ENCODE data around the gene PIM1.

The PIM1 gene

GRCh38 chr6:37155394-37156312 lies 14.3 kb upstream of the PIM1 start:
- Histone ChIP-seq H3K4me1 (ENCODE audit: low read length) (peaks cover 26% of the 10 kb centered on the region), H3K9me2 (replicated peaks; ENCODE audit: insufficient read depth, low read length) (no peaks in the 10 kb centered on the region), H3K79me2 (ENCODE audit: low read length) (no peaks in the 10 kb centered on the region), H2AFZ (ENCODE audit: low read length) (0 out of 2 replicates have a peak overlapping the region, but pooled peaks have one; percentile 9), H4K20me1 (ENCODE audit: insufficient read depth, low read length) (no peaks in the 10 kb centered on the region), H3K36me3 (replicated peaks; ENCODE audit: insufficient read depth, low read length) (no peaks in the 10 kb centered on the region), H3F3A (ENCODE audit: insufficient read depth, low read length) (peaks cover 33% of the 10 kb centered on the region), H3K4me3 (ENCODE audit: low read length) (peak overlapping the region; percentile 24; the same call in 1 of the 2 replicates), H3K27ac (ENCODE audit: low read length) (peak overlapping the region; percentile 86), H3K4me2 (ENCODE audit: low read depth, low read length) (peak overlapping the region; percentile 69), H3K9ac (ENCODE audit: low read length) (peak overlapping the region; percentile 72), H3K9me3 (replicated peaks; ENCODE audit: insufficient read depth, low read length) (no peaks in the 10 kb centered on the region), H3K27me3 (replicated peaks; ENCODE audit: insufficient read depth, low read length) (no peaks in the 10 kb centered on the region)
- TF ChIP-seq EZH2phosphoT487 (IDR thresholded peaks at IDR 0.05; ENCODE audit: low read length), result no peak
- TF ChIP-seq EZH2 (optimal IDR thresholded peaks at IDR 0.05; ENCODE audit: low read depth, low read length), result no peak
- TF ChIP-seq, protein P1, sequence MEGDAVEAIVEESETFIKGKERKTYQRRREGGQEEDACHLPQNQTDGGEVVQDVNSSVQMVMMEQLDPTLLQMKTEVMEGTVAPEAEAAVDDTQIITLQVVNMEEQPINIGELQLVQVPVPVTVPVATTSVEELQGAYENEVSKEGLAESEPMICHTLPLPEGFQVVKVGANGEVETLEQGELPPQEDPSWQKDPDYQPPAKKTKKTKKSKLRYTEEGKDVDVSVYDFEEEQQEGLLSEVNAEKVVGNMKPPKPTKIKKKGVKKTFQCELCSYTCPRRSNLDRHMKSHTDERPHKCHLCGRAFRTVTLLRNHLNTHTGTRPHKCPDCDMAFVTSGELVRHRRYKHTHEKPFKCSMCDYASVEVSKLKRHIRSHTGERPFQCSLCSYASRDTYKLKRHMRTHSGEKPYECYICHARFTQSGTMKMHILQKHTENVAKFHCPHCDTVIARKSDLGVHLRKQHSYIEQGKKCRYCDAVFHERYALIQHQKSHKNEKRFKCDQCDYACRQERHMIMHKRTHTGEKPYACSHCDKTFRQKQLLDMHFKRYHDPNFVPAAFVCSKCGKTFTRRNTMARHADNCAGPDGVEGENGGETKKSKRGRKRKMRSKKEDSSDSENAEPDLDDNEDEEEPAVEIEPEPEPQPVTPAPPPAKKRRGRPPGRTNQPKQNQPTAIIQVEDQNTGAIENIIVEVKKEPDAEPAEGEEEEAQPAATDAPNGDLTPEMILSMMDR (IDR thresholded peaks at IDR 0.05; ENCODE audit: low read length), result no peak
- peak; percentile 98 for DNase-seq

DNA sequence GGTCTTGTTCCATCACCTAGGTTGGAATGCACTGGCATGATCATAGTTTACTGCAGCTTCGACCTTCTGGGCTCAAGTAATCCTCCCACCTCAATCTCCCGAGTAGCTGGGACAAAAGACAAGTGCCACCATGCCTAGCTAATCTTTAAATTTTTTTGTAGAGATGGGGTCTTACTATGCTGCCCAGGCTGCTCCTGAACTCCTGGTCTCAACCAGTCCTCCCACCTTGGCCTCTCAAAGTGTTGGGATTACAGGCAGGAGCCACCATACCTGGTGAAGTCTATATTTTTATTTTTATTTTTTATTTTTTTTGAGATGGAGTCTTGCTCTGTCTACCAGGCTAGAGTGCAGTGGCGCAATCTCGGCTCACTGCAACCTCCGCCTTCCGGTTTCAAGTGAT lies 11.4 kb upstream of the PIM1 start:
- Histone ChIP-seq H3K9me2 (replicated peaks; ENCODE audit: insufficient read depth, low read length) (no peaks in the 10 kb centered on the region), H3K79me2 (ENCODE audit: low read length) (no peaks in the 10 kb centered on the region), H3K9me3 (replicated peaks; ENCODE audit: insufficient read depth, low read length) (no peaks in the 10 kb centered on the region), H3K4me1 (ENCODE audit: low read length) (peaks cover 35% of the 10 kb centered on the region), H4K20me1 (ENCODE audit: insufficient read depth, low read length) (no peaks in the 10 kb centered on the region), H2AFZ (ENCODE audit: low read length) (no peak overlapping the region), H3K4me3 (ENCODE audit: low read length) (no peak overlapping the region), H3F3A (ENCODE audit: insufficient read depth, low read length) (peaks cover 37% of the 10 kb centered on the region), H3K4me2 (ENCODE audit: low read depth, low read length) (no peak overlapping the region), H3K36me3 (replicated peaks; ENCODE audit: insufficient read depth, low read length) (no peaks in the 10 kb centered on the region), H3K27ac (ENCODE audit: low read length) (no peak overlapping the region), H3K9ac (ENCODE audit: low read length) (no peak overlapping the region), H3K27me3 (replicated peaks; ENCODE audit: insufficient read depth, low read length) (no peaks in the 10 kb centered on the region)
- no peak for DNase-seq
- TF ChIP-seq, protein P1 (IDR thresholded peaks at IDR 0.05; ENCODE audit: low read length), result no peak
- TF ChIP-seq EZH2phosphoT487 (IDR thresholded peaks at IDR 0.05; ENCODE audit: low read length) (no peak), EZH2 (optimal IDR thresholded peaks at IDR 0.05; ENCODE audit: low read depth, low read length) (no peak)

DNA sequence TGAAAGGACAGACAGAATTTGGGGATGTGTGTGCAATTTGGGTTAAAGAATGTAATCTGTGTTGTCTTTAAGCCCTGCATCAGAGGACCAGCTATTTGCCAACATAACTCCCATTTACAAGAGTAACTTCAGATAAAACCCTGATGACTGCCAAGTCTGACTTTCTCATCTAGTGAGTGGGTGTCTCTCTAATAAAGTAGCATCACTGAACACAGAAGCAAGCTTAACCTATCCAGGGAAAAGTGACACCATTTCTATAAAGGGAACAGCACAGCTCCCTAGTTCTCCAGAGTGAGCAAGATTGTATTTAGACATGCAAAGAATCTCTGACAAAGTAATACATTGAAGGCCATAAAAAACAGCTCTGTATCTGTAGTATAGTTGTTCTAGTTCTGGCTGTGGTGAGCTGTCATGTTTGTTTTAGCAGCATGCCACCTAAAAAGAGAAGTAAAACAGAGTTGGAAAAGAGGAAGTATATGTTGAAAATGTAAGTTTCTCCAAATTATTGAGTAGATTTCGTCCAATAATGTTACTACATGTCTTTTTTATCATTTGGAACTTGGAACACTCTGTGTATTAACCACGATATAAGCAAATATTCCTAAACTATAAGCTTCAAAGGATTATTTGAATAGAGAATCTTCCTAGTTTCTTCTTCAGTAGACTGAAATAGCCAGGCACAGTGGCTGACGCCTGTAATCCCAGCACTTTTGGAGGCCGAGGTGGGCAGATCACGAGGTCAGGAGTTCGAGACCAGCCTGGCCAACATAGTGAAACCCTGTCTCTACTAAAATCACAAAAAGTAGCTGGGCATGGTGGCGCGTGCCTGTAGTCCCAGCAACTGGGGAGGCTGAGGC lies 8.8 kb upstream of the PIM1 start:
- Histone ChIP-seq H3K27ac (ENCODE audit: low read length) (peak overlapping the region; percentile 67), H3K9me3 (replicated peaks; ENCODE audit: insufficient read depth, low read length) (no peaks in the 10 kb centered on the region), H3K4me3 (ENCODE audit: low read length) (no peak overlapping the region), H2AFZ (ENCODE audit: low read length) (peak overlapping the region; percentile 26; the same call in 1 of the 2 replicates), H3K27me3 (replicated peaks; ENCODE audit: insufficient read depth, low read length) (no peaks in the 10 kb centered on the region), H3K79me2 (ENCODE audit: low read length) (no peaks in the 10 kb centered on the region), H3K9me2 (replicated peaks; ENCODE audit: insufficient read depth, low read length) (no peaks in the 10 kb centered on the region), H4K20me1 (ENCODE audit: insufficient read depth, low read length) (no peaks in the 10 kb centered on the region), H3K4me2 (ENCODE audit: low read depth, low read length) (no peak overlapping the region), H3F3A (ENCODE audit: insufficient read depth, low read length) (peaks cover 16% of the 10 kb centered on the region), H3K4me1 (ENCODE audit: low read length) (peaks cover 25% of the 10 kb centered on the region), H3K9ac (ENCODE audit: low read length) (peak overlapping the region; percentile 16; the same call in 1 of the 2 replicates), H3K36me3 (replicated peaks; ENCODE audit: insufficient read depth, low read length) (no peaks in the 10 kb centered on the region)
- no peak for DNase-seq
- TF ChIP-seq EZH2phosphoT487 (IDR thresholded peaks at IDR 0.05; ENCODE audit: low read length), result no peak
- TF ChIP-seq EZH2 (optimal IDR thresholded peaks at IDR 0.05; ENCODE audit: low read depth, low read length), result no peak
- TF ChIP-seq, protein P1 (IDR thresholded peaks at IDR 0.05; ENCODE audit: low read length), result no peak

Measured in MM.1S (cell line).